Measurements from ENCODE around the gene HSF2. TPM values are rescaled to one million over a fixed set of nuclear protein-coding genes. Genes with fewer than 3 reads are reported as not detected.

Gene HSF2
- polyA plus RNA-seq (ENCODE audit: insufficient read length in 12 of 12) = 10 to 100 TPM in 11 of 12 donors, not detected in 1; 23.5 to 40.9 (median 32.2) TPM
- long read RNA-seq, donor 1, partial matches to known transcripts = 0 of 3 reads
- long read RNA-seq, donor 1, other reads (novel, unspliced or antisense) = 0 of 3 reads
- long read RNA-seq, donor 2, transcript HSF2-201 (13 exons, 2,549 nt) = minor isoform, 5 of 13 reads
- long read RNA-seq, donor 2, transcript HSF2-202 (12 exons, 2,643 nt) = major isoform, 8 of 13 reads
- long read RNA-seq, donor 2, partial matches to known transcripts = 0 of 13 reads
- long read RNA-seq, donor 2, other reads (novel, unspliced or antisense) = 0 of 13 reads
- long read RNA-seq, donor 3, partial matches to known transcripts = 0 of 4 reads
- long read RNA-seq, donor 3, other reads (novel, unspliced or antisense) = 0 of 4 reads
- long read RNA-seq, donor 4, partial matches to known transcripts = 0 of 4 reads
- long read RNA-seq, donor 4, other reads (novel, unspliced or antisense) = 0 of 4 reads
- long read RNA-seq, donor 5, transcript HSF2-202 (12 exons, 2,643 nt) = major isoform, 10 of 13 reads
- long read RNA-seq, donor 5, partial matches to known transcripts = 0 of 13 reads
- long read RNA-seq, donor 5, other reads (novel, unspliced or antisense) = 0 of 13 reads
- long read RNA-seq, donor 6, partial matches to known transcripts = 0 of 6 reads
- long read RNA-seq, donor 6, other reads (novel, unspliced or antisense) = 0 of 6 reads
- long read RNA-seq, donor 7, partial matches to known transcripts = 5 of 6 reads
- long read RNA-seq, donor 7, other reads (novel, unspliced or antisense) = 0 of 6 reads
- long read RNA-seq, donor 8, transcript HSF2-202 (12 exons, 2,643 nt) = major isoform, 6 of 11 reads
- long read RNA-seq, donor 8, transcript HSF2-201 (13 exons, 2,549 nt) = minor isoform, 5 of 11 reads
- long read RNA-seq, donor 8, partial matches to known transcripts = 0 of 11 reads
- long read RNA-seq, donor 8, other reads (novel, unspliced or antisense) = 0 of 11 reads
- long read RNA-seq, donor 9, partial matches to known transcripts = 6 of 10 reads
- long read RNA-seq, donor 9, other reads (novel, unspliced or antisense) = 0 of 10 reads
- long read RNA-seq, donor 10, transcript HSF2-202 (12 exons, 2,643 nt) = major isoform, 6 of 7 reads
- long read RNA-seq, donor 10, partial matches to known transcripts = 0 of 7 reads
- long read RNA-seq, donor 10, other reads (novel, unspliced or antisense) = 0 of 7 reads
- long read RNA-seq, donor 11, partial matches to known transcripts = 0 of 6 reads
- long read RNA-seq, donor 11, other reads (novel, unspliced or antisense) = 0 of 6 reads

- DNase-seq = peak; percentile 97
These were observed at the start of gene HSF2 for GRCh38 chr6:122399348-122400120. TSS of gene HSF2 (plus strand) at chr6:122399652. CDS start at chr6:122399738, 86 bp downstream.

DNA sequence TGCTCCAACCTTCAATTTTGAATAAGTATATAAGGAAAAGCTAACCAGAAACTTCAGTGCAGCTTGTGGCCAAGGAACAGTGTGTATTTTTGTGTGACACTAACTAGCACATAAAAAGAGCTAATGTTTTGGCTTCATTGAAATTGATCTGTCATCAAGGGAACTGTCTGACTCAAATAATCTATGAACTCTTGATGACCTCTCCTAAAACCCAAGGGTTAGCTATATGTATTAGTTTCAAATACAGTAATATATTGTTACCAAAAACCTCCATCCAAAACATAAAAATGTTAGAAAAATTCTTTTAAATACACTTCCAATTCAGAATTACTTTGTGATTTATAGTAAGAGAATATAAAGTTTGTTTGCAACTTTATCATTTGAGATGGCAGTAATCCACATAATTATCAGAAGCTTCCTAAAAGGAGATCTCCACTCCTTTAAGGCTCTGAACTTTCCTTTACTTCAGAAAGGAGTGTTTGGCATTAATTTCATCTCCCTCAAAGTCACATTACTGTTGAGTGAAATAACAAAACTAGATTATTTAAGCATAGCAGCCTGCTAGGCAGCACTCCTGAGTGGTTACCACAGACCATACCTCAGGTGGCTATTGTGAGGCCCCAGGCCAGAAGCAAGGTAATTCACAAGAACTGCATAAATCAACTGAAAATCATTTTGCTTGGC, 46.3 kb upstream of the HSF2 start:
- peak; percentile 30 for DNase-seq

DNA sequence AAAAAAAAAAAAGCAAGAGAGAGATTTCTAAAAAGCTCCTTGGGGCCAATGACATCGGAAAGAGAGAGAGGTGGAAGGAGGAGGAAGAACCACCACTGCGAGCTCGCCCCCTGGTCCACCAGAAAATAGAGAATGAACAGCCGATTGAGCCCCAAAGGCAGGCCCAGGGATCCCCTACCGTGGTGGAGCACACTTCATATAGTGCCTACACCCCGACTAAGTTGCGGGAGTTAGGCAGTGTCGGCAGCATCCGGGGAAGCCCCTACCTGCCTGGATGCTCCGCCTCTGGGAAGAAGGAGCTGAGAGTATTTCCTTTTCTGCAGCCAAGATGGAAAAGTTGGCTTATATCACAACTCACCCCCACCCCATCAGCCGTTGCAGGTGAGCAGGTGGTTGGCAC, 38.6 kb upstream of the HSF2 start:
- DNase-seq = no peak

DNA sequence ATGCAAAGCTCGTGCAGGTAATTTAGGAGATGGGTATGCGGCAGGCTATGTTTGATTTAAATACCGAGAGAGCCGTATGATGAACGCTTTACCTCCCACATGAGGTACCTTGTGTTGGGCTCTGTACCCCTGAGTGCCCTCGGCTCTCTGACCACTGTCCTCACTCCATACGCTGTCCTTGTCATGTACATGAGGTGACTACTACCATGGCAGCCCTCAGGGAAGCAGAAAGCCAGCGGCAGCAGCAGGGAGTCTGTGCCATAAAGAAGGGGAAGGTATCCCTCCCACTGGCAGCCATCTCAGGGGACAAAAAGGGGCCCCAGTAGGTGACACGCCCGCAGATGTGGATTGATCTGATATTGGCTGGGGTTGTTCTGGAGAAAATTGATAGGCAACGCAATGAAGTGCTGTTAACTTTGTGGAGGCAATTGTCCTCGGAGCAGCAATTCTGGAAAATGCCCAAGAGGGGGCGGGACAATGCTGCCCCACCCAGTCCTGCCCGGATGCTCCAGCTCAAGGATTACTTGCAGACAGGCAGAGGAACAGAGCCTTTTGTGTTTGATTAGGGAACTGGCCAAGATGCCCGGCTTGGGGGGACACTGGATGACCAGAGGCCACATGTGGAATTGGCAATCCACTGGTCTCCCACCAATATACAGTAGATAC, 38.0 kb upstream of the HSF2 start:
- no peak for DNase-seq

- DNase-seq = no peak
These were observed 35.5 kb upstream of the HSF2 start for GRCh38 chr6:122363769-122364483.

DNA sequence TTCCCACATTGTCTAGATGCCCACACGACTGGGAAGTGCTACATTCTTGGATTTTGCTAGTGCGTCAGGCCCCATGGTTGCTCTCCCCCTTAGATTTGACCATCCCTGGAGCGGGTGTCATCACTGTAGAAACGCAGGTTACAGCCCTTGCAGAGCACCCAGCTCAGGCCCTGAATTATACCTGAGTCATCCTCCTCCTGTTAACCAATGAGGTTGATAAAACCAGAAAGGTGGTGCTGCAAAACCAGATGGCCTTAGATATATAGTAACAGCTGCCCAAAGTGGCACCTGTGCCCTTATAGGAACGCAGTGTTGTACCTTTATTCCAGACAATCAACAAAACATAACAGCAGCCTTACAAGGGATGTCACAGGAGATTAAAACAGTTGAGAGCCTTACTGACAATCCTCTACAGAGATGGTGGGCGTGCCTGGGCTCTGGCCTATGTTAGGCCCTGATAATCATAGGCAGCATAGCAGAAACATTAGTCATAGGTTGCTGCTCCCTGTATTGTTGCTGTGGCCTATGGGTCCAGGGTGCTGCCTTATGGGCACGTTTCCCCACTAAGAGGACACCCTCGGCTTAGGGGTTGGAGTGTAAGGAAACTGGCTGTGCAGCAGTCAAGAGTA, 33.6 kb upstream of the HSF2 start:
- DNase-seq = no peak

DNA sequence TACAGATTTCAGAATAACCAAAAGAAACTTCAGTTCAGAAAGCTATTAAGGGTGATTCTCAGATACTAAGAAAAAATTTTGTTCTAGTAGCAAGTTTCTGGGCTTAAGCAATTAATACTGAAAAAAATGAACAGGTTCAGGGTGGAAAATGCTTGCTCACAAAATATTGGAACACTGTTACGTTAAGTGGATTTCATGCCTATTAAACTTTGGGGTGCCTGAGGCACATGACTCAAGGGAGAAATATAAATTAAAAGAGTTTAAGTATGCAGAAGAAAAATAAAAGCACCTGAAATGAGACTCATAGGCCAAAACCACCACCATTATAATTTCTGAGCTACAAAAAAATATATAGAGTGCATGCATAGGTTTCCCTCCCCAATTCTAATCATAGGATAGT, 32.3 kb upstream of the HSF2 start:
- DNase-seq = no peak

GRCh38 chr6:122369536-122369935, 29.9 kb upstream of the HSF2 start:
- DNase-seq = no peak

DNA sequence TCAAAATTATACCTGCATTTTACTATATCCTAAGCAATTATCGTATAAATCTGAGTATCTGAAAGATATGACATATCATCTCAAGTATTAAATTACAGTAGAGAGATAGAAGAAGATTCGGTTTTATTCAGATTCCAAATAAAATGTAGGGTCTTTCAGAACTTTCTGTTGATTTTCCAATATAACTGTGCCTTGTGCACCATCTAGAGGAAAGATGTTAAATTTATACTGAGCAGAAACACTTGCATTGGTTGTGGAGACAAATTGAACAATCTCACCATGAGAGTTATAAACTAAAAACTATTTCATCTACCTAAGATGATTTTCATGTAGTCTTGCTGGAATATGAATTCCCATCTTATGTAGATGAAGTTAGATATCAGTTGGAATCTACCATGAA, 26.8 kb upstream of the HSF2 start:
- peak; percentile 38 for DNase-seq

DNA sequence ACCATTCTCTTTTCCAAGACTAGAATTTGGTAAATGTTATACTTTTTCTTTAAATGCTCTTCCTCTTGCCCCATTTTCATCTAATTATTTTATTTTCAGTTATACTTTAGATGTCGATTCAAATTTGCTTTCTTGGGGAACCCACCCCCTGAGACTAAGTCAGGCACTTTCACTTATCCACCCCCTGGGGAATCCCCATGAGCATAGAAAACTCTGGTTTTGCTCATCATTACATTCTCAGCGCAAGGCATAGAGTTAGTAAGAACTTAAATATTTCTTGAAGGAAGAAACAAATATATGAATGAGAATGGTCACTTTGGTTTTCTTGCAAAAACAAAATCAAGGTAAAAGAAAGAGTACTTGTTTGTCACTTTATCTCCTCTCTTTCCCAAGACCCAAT, 25.1 kb upstream of the HSF2 start:
- DNase-seq = no peak

GRCh38 chr6:122376246-122376645, 23.2 kb upstream of the HSF2 start:
- no peak for DNase-seq

GRCh38 chr6:122381494-122382265, 17.8 kb upstream of the HSF2 start:
- DNase-seq = peak; percentile 58

- DNase-seq = no peak
These were observed 13.4 kb upstream of the HSF2 start for GRCh38 chr6:122385857-122386612.

DNA sequence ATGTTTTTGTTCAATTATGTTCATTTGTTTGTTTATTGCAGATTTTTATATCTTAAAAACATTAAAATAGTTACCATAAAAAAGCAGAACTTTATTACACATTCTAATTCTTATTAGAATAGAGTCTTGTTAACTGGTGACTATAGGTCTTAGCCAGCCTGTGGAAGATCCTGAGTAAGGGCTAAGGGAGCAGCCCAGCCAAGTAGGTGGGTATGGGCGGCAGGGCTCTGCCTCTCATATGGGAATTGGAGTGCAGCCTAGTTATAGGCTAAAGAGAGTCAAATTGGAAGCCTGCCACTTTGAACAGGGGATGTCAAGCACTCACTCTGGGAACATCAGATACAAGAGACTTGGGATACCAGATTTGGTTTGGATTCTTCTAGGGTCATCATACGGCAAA, 10.5 kb upstream of the HSF2 start:
- DNase-seq = no peak

GRCh38 chr6:122389704-122390372, 9.6 kb upstream of the HSF2 start:
- peak; percentile 41 for DNase-seq

DNA sequence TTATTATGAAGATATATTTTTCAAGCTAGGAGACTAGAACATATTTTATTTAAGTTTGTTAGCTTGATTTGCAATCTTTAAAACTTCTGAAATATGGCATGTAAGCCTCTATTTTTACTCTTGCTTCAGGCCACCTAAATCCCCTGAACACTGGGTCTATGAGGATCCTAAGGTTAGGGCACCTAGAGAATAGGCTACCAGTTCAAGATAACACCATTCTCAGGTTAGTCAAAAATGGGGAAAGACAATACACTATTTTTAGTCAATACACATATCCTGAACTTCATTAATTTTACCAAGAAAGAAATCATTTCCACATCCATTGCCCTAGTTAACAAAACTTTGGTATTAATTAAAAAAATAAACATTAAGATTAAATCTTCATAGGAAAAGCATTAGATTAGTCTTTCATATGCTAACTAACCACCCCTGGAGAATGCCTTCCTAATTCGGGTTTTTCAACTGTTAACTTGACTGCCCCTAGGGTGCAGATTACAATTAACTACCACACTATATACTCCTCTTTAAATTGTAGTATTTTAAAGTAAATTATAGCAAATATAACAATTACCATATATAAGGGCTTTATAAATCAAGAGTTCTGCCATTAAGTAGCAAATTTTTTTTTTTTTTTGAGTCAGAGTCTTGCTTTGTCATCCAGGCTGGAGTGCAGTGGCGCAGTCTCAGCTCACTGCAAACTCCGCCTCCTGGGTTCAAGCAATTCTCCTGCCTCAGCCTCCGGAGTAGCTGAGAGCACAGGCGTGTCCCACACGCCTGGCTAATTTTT, 6.7 kb upstream of the HSF2 start:
- no peak for DNase-seq
